ENCODE results near the gene PLA2G4F. TPM values are rescaled to one million over a fixed set of nuclear protein-coding genes. Genes with fewer than 3 reads are reported as not detected.

Gene PLA2G4F
- total RNA-seq, 6 donors from 2014 or later: 57.8 to 162 (median 99.8) TPM

DNA sequence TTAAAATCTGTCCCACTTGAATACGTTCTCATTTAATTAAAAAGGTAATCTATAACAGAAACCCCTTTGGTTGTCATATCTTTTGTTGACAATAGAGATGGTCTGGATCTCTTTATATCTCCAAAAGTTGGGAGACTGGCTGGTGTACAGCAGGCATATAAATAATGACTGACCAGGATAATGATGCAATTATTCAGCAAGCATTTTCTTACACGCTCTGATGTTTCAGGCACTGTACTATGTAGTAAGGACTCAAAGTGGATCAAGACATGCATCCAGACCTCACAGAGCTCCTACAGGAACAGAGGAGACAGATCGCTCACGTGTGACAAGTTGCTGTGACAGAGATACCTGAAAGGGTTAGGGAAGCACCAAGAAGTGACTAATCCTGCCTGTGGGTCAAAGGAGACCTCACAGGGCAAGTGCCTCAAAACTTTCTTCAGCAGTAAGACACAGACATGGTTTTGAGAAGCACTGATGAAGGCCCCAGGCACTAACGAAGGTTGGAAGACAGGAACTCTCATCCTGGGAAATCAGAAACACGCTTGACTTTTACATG lies 26.0 kb upstream of the PLA2G4F start:
- no peak for DNase-seq
- TF ChIP-seq EP300 (IDR thresholded peaks at IDR 0.05) (no peak), POLR2A (IDR thresholded peaks at IDR 0.05) (no peak), POLR2AphosphoS5 (IDR thresholded peaks at IDR 0.05) (no peak)
- TF ChIP-seq, protein P1, sequence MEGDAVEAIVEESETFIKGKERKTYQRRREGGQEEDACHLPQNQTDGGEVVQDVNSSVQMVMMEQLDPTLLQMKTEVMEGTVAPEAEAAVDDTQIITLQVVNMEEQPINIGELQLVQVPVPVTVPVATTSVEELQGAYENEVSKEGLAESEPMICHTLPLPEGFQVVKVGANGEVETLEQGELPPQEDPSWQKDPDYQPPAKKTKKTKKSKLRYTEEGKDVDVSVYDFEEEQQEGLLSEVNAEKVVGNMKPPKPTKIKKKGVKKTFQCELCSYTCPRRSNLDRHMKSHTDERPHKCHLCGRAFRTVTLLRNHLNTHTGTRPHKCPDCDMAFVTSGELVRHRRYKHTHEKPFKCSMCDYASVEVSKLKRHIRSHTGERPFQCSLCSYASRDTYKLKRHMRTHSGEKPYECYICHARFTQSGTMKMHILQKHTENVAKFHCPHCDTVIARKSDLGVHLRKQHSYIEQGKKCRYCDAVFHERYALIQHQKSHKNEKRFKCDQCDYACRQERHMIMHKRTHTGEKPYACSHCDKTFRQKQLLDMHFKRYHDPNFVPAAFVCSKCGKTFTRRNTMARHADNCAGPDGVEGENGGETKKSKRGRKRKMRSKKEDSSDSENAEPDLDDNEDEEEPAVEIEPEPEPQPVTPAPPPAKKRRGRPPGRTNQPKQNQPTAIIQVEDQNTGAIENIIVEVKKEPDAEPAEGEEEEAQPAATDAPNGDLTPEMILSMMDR (IDR thresholded peaks at IDR 0.05): no peak
- H3K4me3 ChIP-seq: no peak overlapping the region
- peaks cover 34 to 99% (median 65%) of the 10 kb centered on the region in 4 donors for H3K36me3 ChIP-seq
- 89 to 92% methylated on average over 6 of the region's 6 CpGs for WGBS, 2 donors
- no peaks in the 10 kb centered on the region for H3K4me1 ChIP-seq
- H3K27me3 ChIP-seq: no peaks in the 10 kb centered on the region
- H3K27ac ChIP-seq: peak overlapping the region in 2 of 4 donors; percentile 7 to 20
- no peaks in the 10 kb centered on the region for H3K9me3 ChIP-seq
- peak in 1 of 2 donors; percentile 40 for ATAC-seq (ENCODE audit: low FRiP score in 2 of 2)

DNA sequence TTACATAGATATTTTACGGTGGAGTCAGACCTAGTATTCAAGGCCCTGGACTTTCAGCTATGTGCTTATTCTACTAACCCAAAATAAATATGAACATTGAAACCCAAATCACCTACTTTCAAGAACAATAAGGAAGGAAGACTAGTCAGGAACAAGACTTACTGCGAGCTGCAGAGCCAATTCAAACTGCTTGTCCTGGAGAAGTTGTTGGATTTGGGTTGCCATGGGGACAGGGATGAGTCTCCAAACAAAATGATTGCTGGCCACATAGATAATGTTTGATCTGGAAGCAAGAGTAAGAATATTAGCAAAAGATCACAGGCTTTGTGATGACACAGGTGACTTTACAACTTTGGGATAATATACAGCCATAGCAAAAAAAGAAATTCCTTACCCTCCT lies 21.6 kb upstream of the PLA2G4F start:
- Histone ChIP-seq H3K36me3 (peaks cover 23 to 95% (median 54%) of the 10 kb centered on the region in 4 donors), H3K27ac (no peak overlapping the region), H3K4me1 (peaks cover 0 to 7% (median 1%) of the 10 kb centered on the region in 4 donors), H3K4me3 (no peak overlapping the region), H3K9me3 (no peaks in the 10 kb centered on the region), H3K27me3 (no peaks in the 10 kb centered on the region)
- 89% methylated on average over 2 of the region's 2 CpGs for WGBS, 2 donors
- no peak for DNase-seq
- no peak for ATAC-seq (ENCODE audit: low FRiP score in 2 of 2)
- TF ChIP-seq EP300 (IDR thresholded peaks at IDR 0.05) (no peak), POLR2A (IDR thresholded peaks at IDR 0.05) (no peak), POLR2AphosphoS5 (IDR thresholded peaks at IDR 0.05) (no peak)
- TF ChIP-seq, protein P1 (IDR thresholded peaks at IDR 0.05): no peak

DNA sequence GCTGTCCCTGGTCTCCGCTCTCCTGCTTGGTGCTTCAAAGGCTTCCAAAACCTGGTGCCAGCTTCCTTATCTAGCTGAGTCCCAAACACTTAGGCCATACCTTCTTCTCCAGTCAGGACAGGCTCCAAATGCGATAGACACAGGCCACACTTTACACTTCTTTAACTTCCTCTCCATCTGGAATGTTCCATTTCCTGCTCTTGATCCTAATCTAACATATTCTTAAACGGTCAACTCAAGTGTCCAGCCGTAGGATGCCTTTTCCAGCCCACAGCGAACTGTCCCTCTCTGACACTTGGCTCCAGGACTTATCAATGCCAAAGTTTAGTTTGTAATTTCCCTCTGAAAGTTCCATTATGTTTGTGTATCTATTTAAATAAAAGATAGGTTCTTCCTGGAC lies 19.2 kb upstream of the PLA2G4F start:
- TF ChIP-seq POLR2AphosphoS5 (IDR thresholded peaks at IDR 0.05) (no peak), POLR2A (IDR thresholded peaks at IDR 0.05) (no peak), EP300 (IDR thresholded peaks at IDR 0.05) (no peak)
- TF ChIP-seq, protein P1 (IDR thresholded peaks at IDR 0.05): no peak
- Histone ChIP-seq H3K27me3 (no peaks in the 10 kb centered on the region), H3K9me3 (no peaks in the 10 kb centered on the region), H3K4me3 (no peak overlapping the region), H3K27ac (peak overlapping the region in 2 of 4 donors; percentile 3 to 12), H3K36me3 (peaks cover 12 to 93% (median 57%) of the 10 kb centered on the region in 4 donors), H3K4me1 (peaks cover 9 to 29% (median 14%) of the 10 kb centered on the region in 4 donors)
- ATAC-seq (ENCODE audit: low FRiP score in 2 of 2): no peak
- DNase-seq: no peak
- WGBS, 2 donors: 50 to 51% methylated on average over 5 of the region's 5 CpGs

DNA sequence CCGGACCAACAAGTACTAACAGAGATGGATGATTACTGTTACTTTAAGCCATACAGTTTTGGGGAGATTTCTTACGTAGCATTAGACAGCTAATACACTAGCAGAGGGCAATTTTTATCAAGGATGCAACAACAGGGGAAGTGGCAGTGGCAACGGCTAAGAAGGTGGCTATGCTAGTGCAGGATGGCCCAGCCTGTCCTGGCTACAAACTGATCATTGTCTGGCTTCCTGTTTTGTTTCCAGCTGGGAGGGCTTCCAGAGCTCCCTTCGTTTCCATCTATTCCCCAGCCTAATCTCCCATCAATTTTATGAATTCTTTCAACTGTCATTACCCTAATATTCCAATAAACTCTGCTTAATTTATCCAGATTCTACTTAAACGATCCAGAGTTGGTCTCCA lies 16.0 kb upstream of the PLA2G4F start:
- TF ChIP-seq POLR2A (IDR thresholded peaks at IDR 0.05) (no peak), EP300 (IDR thresholded peaks at IDR 0.05) (no peak), POLR2AphosphoS5 (IDR thresholded peaks at IDR 0.05) (no peak)
- TF ChIP-seq, protein P1 (IDR thresholded peaks at IDR 0.05): no peak

DNA sequence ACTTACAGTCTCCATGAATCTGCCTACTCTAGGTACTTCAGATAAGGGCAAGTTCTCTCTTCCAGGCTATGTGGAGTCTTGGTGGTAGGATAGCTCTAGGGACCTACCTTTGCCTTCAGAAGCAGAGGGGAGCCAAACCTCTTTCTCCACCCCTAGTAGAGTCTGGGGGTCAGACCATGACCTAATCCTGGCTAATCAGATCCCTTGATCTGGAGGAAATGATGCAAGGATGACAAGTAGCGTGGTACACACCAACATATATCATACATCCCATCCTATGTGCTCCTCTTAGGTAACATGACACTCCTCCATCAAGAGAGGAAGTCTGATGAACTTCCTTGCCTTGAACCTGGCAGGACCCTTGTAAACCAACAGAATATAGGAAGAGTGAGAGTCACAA lies 15.4 kb upstream of the PLA2G4F start:
- Histone ChIP-seq H3K4me3 (no peak overlapping the region), H3K27me3 (no peaks in the 10 kb centered on the region), H3K27ac (peak overlapping the region in 2 of 4 donors; percentile 8 to 12), H3K9me3 (no peaks in the 10 kb centered on the region), H3K4me1 (peaks cover 9 to 29% (median 14%) of the 10 kb centered on the region in 4 donors), H3K36me3 (peaks cover 7 to 90% (median 54%) of the 10 kb centered on the region in 4 donors)
- no peak for DNase-seq
- TF ChIP-seq POLR2AphosphoS5 (IDR thresholded peaks at IDR 0.05): no peak
- TF ChIP-seq, protein P1 (IDR thresholded peaks at IDR 0.05): no peak
- no peak for TF ChIP-seq EP300 (IDR thresholded peaks at IDR 0.05)
- no peak for TF ChIP-seq POLR2A (IDR thresholded peaks at IDR 0.05)
- 63 to 64% methylated on average over 1 of the region's 1 CpG for WGBS, 2 donors
- no peak for ATAC-seq (ENCODE audit: low FRiP score in 2 of 2)

More for the DNA sequence above, 16.0 kb upstream of the PLA2G4F start:
- H3K9me3 ChIP-seq: no peaks in the 10 kb centered on the region
- ATAC-seq (ENCODE audit: low FRiP score in 2 of 2) (no peak), DNase-seq (no peak)
- no peak overlapping the region for H3K4me3 ChIP-seq
- H3K36me3 ChIP-seq: peaks cover 4 to 90% (median 50%) of the 10 kb centered on the region in 4 donors
- 65 to 75% methylated on average over 5 of the region's 5 CpGs for WGBS, 2 donors
- H3K27me3 ChIP-seq: no peaks in the 10 kb centered on the region
- H3K4me1 ChIP-seq: peaks cover 9 to 29% (median 14%) of the 10 kb centered on the region in 4 donors
- H3K27ac ChIP-seq: peak overlapping the region in 1 of 4 donors; percentile 12
